Measurements from ENCODE around the gene NAXD. TPM values are rescaled to one million over a fixed set of nuclear protein-coding genes. Genes with fewer than 3 reads are reported as not detected.
"Not testable (repeated sequence)": the region's sequence is repeated elsewhere in the genome, so short reads cannot be mapped to it uniquely, and the experiment has no call there.

Gene NAXD
- 62.7 TPM for total RNA-seq

DNA sequence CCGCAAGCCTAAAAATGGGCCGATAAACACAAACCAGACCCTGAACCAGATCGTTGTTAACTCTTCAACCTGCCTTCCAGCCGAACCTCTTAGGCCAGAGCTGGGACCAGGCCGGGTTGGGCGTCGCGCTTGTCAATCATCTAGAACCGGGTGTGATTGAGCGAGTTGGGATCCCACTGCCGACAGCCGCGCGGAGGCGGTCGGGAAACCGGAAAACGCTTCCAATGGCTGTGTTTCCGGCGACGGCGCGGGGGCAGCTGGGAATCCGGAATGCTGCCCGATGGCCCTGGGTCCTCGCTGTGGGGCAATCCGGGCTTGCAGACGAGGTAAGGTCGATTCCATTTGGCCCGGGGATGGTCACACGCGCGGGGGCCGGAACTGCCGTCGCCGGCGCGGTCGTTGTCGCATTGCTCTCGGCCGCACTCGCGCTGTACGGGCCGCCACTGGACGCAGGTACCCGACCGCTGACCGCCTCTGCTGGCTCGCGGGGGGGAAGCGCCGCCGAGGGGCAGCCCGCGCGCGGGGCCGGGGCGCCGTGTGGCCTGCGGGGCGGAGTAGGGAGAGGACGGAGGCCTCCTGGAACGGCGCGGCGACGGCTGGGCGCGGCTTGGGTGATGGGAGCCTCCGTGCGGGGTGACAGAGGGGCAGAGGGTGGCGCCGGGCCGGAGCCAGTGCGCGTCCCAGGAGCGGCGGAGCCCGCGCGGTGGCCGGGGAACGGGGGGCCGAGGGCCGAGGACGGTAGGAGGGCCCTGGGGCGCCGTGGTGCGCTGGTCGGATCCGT, at the start of gene NAXD:
Gene NAXD, plus strand, starts transcription at position 224 of the 781 bp plus-strand sequence. Its CDS starts 57 bp downstream, at position 281.
- peak; percentile 94 for DNase-seq (ENCODE audit: low spot score)

DNA sequence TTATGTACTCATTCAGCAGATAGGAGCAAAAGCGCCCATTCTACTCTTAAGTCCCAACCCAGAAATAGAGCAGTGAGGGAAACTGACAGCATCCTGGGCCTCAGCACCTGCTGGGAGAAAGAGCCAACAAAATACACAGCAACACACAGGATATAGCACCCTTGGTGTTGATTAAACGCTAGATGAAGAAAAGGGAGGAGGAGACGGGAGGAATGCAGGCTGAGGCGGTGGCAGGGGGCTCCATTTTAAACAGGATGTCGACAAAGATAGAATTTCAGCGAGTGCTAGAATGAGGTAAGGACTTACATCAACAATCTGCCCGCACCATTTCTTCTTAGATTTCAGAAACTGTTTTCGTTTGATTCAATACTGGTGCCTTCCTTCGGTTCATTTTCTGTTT, 49.2 kb upstream of the NAXD start:
- DNase-seq (ENCODE audit: low spot score), result no peak

DNA sequence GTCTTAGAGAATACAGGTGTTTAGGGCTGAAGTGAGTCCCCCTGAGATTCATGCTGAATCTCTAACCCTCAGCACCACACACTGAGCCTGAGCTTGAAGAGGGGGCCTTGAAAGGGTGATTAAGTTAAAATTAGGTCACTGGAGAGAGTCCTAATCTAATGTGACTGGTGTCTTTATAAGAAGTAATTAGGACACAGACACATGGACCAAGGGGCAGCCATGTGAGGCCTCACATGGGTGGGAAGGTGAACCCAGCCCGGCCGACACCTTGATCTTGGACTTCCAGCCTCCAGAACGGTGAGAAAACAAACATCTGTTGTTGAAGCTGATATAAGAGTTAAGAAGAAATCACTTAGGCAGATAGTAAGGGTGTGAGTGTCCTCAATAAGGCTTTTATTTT, 46.7 kb upstream of the NAXD start:
- DNase-seq (ENCODE audit: low spot score), result no peak

DNA sequence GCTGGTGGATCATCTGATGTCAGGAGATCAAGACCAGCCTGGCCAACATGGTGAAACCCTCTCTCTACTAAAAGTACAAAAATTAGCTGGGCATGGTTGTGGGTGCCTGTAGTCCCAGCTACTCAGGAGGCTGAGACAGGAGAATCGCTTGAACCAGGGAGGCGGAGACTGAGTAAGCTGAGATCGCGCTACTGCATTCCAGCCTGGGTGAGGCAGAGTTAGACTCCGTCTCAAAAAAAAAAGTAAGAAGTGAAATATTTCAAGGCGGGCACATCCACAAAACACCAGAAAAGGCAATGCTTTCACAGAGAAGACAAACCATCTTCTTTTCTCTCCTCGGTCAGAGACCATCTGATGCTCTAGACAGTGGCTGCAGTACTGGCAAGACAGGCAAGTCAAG, 45.4 kb upstream of the NAXD start:
- DNase-seq (ENCODE audit: low spot score), result not testable (repeated sequence)

DNA sequence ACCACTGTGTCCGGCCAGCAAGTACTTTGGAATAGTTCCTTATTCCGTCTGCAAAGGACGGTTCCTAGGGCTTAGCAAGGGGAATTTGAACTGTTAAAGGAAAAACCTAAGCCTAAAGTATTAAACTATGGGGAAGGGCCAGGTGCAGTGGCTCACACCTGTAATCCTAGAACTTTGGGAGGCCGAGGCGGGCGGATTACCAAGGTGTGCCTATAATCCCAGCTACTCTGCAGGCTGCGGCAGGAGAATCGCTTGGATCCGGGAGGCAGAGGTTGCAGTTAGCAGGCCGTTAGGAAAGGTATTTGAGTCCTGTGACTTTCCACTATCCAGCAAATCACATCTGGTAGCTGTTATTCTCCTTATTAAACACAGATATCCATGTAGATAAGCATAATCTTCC, 44.5 kb upstream of the NAXD start:
- DNase-seq (ENCODE audit: low spot score), result no peak

DNA sequence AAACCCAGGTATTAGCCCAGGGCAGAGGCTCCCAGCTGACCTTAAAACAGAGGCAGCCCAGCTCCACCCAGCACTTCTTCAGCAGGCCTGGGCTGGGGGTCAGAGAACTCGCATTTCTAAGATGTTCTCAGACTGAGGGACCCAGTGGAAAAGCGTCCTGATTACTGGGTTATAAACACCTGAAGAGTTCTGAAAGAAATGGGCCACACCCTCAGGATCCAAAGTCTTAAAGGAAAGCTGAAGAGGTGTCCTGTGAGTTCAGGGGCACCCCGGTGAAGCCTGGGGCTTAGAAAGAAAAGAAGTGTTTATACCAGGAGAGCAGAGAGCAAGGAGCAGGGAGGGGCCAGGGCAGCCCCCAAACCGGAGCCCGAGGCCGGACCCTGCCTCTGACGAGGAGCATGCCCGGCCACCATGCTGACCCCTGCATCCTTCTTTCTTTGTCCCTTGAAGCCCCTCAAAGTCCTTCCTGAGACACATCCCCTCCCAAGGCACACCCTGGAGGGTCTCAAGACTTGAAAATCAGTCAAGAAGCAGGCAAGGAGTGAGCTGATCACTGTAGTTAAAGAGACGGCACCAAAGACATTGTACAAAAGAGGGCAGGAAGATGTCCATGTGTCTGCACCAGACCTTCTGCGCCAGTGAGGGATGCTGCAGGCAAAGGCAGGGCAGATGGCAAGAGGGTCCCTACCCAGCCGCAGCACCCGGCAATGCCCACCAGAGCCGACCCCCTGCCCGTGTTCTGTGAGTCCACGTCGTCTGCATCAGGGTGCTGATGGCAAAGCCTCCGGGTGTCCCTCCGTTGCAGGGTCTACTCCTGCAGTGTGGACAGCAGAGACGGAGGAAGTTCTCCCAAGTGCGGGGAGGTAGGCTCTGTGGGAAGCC, 43.2 kb upstream of the NAXD start:
- DNase-seq (ENCODE audit: low spot score), result no peak

DNA sequence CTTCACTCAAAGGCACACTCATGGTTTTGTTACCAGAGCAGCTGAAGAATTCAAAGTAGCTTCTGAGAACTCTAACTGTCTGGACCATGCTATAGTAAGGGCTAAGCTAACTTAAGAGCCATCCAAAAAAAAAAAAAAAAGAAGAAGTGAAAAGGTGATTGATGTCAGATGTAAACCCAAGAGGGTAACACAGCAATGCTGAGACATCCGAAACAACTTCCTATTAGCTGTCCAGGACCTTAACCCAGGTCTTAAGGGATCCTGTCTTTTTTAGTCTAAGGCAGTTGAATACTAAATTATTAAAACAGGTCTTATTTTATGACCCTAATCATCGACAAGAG, 42.6 kb upstream of the NAXD start:
- DNase-seq (ENCODE audit: low spot score), result no peak

DNA sequence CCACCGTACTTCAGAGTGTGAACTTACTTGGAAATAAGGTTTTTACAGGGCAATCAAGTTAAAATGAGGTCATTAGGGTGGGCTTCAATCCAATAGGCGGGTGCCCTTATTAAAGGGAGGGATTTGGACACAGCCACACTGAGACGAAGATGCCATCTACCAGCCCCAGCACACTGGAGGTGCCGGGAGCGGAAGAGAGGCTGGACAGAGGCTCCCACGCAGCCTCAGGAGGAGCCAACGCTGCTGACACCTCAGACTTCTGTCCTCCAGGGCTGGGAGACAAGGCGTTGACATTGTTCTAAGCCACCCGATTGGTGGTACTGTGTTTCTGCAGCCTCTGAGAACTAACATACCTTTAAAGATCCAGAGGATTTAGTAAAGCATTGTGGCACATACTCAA, 41.2 kb upstream of the NAXD start:
- DNase-seq (ENCODE audit: low spot score), result no peak

DNA sequence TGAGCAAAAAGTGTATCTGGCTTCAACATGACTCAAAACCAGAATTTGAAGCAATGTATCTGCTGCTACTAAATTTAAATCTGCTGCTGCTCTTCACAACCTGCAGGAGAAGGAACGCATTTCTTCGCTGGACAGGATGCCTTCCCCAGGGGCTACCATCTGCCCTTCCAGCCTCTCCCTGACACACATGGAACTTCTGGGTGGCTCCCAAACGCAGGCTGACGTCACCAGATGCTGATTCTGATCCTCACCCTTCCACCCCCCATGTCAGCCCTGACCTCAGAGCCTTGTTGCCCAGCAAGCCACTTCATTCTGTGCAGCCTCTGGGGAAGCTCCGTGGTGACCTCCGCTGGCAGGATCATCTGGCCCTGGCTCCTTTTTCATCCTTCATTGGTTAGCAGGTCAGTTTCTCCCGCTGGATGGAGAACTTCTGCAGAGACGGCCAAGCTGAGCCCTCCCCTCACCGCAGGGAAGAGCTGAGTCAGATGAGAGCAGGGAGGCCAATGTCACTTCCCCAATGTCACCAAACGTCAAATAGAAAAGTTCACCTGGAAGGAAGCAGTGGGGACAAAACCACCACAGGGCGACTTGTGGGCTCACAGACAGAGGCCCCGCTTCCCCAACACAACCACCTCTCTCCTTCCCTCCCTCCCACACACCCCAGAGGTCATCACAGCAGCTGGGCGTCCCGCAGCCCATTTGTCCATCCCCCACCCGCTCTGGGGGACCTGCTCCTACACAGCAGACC, 39.8 kb upstream of the NAXD start:
- DNase-seq (ENCODE audit: low spot score), result peak; percentile 53

DNA sequence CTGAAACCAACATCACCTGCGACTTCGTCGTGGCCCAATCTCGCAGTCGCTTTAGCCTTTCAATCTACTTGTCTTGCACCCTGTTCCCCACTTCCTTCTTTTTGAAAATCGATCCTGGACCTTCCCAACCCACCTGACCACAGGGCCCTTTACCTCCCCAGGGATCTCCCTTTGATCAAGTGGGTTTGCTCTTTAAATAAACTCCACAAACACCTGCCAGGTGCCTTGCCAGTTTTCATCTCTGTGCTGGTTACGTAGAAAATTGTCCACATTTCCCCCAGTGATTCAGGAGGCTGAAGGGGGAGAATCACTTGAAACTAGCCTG, 39.3 kb upstream of the NAXD start:
- DNase-seq (ENCODE audit: low spot score), result no peak

DNA sequence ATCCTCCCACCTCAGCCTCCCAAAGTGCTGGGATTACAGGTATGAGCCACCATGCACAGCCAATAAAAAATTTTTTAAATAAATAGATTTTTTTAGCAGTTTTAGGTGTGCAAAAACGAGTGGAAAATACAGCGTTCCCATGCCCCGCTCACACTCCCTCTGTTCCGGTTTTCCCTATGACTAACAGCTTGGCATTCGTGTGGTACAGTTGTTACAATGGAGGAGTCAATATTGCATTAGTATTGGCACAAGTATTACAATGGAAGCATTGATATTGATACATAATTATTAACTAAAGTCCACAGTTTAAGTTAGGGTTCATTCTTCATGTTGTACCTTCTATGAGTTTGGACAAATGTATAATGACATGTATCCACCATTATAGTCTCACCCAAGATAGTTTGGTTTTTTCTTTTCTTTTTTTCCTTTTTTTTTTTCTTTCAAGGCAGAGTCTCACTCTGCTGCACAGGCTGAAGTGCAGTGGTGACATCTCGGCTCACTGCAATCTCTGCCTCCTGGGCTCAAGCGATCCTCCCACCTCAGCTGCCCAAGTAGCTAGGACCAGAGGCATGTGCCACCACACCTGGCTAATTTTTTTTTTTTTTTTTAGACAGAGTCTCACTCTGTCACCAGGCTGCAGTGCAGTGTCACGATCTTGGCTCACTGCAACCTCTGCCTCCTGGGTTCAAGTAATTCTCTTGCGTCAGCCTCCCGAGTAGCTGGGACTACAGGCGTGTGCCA, 38.4 kb upstream of the NAXD start:
- DNase-seq (ENCODE audit: low spot score), result no peak

DNA sequence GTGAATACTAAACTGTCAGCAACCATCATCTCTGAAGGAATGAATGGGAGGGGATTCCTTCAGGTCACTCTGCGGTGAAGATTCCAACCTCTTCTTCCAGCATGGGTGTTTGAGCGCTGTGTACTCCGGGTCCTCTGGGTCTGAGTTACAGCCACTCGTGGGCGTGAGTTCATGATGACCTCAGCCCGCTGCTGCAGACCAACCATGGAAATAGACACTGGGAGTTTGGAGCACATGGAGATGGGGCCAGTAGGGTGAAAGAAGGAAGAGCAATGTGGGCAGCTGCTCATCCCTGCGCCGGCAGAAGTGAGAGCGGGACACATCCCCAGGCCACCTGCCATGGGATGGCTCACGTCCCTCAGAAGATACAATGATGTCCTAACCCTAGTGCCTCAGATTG, 37.0 kb upstream of the NAXD start:
- DNase-seq (ENCODE audit: low spot score), result no peak

DNA sequence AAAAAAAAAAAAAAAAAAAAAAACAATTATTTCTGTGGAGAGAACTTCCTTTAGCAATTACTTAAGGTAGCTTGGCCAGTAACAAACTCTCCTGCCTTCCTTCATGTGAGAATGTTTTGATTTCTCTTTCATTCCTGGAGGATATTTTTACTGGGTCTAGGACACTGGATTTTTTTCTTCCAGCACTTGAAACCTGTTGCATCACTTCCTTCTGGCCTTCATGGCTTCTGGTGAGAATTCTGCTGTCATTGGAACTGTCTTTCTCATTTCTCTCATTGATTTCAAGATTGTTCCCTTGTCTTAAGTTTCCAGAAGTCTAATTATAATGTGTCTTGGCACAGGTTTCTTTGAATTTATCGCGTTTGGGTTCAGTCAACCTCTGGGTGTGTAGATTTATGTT, 34.5 kb upstream of the NAXD start:
- DNase-seq (ENCODE audit: low spot score), result no peak

DNA sequence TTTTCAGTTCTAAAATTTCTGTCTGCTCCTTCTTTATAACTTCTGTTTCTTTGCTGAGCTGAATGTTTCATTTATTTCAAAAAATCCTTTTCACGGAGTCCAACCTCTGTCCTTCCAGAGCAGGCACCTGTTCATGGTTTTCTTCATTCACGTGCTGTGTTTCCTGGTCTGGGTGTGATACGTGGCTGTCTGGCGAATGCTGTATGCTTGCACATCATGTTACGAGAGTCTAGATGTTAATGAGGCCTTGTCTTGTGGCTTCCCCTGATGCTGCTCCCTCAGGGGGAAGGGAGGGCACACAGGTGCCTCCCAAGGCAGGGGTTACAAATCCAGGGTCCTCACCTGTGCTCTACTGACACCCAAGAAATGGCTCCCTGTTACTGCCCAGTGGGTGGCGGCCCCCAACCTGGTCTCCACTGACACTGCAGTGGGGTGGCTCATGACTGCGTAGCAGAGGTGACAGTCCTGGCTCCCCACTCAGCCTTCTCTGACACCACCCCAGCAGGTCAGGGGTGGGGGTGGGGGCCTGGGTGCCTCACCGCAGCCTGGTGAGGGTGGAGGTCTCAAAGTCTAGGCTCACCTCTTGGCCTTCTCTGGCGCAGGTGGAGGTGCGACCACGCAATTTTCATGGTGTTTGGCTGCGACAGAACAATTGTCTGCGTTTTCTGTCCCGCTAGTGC, 33.7 kb upstream of the NAXD start:
- DNase-seq (ENCODE audit: low spot score), result no peak

DNA sequence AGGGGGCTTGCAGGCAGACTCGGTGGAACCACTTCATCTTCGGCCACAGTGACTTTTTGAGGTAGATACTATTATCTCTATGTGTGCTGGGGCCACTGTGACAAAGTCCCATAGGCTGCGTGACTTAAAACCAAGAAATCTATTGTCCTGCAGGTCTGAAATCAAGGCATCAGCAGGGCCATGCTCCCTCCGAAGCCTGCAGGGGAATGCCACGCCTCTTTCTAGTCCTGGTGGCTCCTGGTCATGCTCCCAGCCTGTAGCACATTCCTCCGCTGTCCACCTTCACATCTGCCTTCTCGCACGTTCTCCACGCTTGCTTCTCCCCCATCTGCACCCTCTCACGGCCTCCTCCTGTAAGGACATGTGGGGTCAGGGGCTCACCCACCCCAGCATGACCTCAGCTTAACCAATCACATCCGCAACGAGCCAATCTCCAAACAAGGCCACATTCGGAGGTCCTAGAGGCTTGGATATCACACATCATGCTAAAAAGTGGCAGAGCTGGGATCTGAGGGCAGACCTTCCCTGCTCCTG, 32.9 kb upstream of the NAXD start:
- DNase-seq (ENCODE audit: low spot score), result no peak

DNA sequence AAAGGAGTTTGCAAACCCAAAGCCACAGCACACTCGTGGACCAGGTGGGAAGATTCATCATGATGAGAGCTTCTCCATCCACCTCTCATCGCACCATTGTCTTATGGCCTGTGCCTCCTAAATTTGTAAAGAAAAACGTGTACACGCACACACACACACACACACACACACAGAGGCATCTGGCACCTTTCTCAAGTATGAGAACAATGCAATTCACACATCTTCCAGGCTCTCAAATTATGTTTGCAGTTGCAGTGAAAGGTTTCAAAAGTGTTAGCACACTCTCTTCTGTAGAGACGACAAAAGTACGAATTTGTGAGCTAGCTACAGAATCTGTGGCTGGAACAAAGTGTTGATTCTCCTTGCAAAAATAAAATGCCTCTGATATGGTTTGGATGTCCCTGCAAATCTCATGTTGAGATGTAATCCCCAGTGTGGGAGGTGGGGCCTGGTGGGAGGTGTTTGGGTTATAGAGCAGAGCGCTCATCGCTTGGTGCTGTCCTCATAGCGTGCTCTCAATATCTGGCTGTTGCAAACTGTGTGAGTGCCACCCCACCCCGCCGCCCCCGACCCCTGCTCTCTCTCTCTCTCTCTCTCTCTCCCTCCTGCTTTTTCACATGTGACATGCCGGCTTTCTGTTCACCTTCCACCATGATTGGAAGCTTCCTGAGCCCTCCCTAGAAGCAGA, 32.0 kb upstream of the NAXD start:
- DNase-seq (ENCODE audit: low spot score), result no peak

DNA sequence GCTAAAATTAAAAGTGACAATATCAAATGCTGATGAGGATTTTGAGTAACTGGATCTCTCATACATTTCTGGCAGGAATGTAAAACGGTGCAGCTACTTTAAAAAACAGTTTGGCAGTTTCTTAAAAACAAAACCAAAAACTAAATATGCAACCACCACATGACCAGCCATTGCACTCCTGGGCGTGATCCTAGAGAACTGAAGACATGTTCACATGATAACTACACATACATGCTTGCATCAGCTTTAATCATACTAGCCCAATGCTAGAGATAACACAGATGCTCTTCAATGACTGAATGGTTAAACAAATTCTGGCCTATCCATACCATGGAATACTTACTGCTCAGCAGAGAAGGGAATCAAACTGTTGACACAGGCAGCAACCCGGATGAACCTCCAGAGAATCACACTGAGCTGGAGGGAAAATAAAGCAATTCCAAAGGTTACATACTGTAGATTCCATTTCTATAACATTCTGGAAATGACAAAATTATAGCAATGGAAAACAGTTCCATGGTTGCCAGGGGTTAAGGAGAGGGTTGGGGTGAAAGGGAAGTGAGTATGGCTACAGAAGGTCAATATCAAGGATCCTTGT, 25.5 kb upstream of the NAXD start:
- no peak for DNase-seq (ENCODE audit: low spot score)

DNA sequence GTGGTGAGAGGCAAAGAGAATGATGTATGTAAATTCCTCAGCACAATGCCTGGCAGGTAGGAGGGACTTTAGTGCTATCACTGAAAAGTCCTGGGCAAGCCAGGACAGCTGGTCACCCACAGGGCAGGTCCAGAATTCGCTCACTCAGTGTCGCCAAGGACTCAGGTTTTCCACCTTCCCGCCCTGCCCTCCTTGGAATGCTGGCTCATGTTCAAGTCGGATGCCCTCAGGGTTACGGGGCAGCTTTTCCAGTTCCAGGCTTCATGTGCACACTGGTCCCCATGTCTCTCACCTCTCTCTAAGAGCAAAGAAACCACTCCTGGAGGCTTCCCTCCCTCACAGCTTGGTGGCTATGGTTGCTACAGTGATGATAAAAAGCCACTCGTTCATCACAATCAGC, 24.8 kb upstream of the NAXD start:
- peak; percentile 16 for DNase-seq (ENCODE audit: low spot score)

DNA sequence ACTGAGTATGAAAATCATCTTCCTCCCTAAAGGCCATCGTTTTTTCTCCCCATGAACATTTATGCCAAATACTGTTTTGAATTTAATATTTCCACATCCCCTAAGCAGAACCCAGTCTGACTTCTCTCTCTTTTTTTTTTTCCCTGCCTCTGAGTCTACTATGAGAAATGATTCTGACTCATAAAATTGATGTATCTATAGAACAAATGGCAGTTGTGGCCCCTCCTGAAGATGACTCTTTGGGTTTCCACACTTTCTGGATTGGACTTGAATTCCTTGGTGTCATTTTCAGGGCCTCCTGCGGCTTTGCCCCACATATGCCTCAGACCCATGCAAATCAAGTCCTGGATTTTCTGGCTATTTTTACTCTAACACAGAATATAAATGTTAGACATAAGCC, 22.7 kb upstream of the NAXD start:
- DNase-seq (ENCODE audit: low spot score), result no peak
